Heart left ventricle (tissue), 16 donors: ENCODE measurements around the gene NR3C2. TPM values are rescaled to one million over a fixed set of nuclear protein-coding genes. Genes with fewer than 3 reads are reported as not detected.

Source experiments
- ATAC-seq, 4 donors: fragments of 200-7000 bp; cut with Tn5 transposase; one replicate each; pipeline ENCODE4 v1.9.1; 2020 to 2022; ENCODE audit warnings: moderate library complexity in 4 of 4, mild to moderate bottlenecking in 3 of 4, moderate number of reproducible peaks in 1 of 4
- DNase-seq, 5 donors: peaks; one replicate each; pipeline ENCODE4 v3.0.0-alpha.2; 2020
- H3K27ac ChIP-seq, 12 donors: fragments of 200-600 bp; sonication (generic) in 4 of 12; one replicate each; pipeline versions ENCODE4 v1.5.0 to v1.8.0; 2016 to 2022; ENCODE audit warnings: mild to moderate bottlenecking in 2 of 12
- H3K27me3 ChIP-seq, 9 donors: fragments of 200-600 bp; sonication (generic) in 2 of 9; one replicate each; pipeline versions ENCODE4 v1.5.1 to v1.8.0; 2016 to 2022; ENCODE audit warnings: mild to moderate bottlenecking in 3 of 9
- H3K36me3 ChIP-seq, 9 donors: fragments of 200-600 bp; sonication (generic) in 2 of 9; one replicate each; pipeline versions ENCODE4 v1.5.0 to v1.8.0; 2018 to 2022; ENCODE audit warnings: mild to moderate bottlenecking in 2 of 9
- H3K4me1 ChIP-seq, 12 donors: fragments of 200-600 bp; sonication (generic) in 4 of 12; one replicate each; pipeline versions ENCODE4 v1.5.0 to v1.8.0; 2016 to 2022; ENCODE audit warnings: mild to moderate bottlenecking in 3 of 12
- H3K4me3 ChIP-seq, 12 donors: fragments of 200-600 bp; sonication (generic) in 4 of 12; one replicate each; pipeline versions ENCODE4 v1.5.0 to v1.8.0; 2017 to 2022; ENCODE audit warnings: mild to moderate bottlenecking in 9 of 12, moderate library complexity in 4 of 12
- H3K9me3 ChIP-seq, 12 donors: fragments of 200-600 bp; sonication (generic) in 4 of 12; one replicate each; pipeline versions ENCODE4 v1.5.0 to v1.8.0; 2016 to 2022; ENCODE audit warnings: mild to moderate bottlenecking in 1 of 12
- CTCF ChIP-seq, 12 donors: fragments of 200-600 bp; sonication (generic) in 4 of 12; IDR thresholded peaks; one replicate each; pipeline versions ENCODE4 v1.5.0 to v1.8.0; 2018 to 2022; ENCODE audit warnings: antibody characterized with exemption in 12 of 12, mild to moderate bottlenecking in 5 of 12
- POLR2A ChIP-seq, 2 donors: fragments of 450-650 bp; IDR thresholded peaks; one replicate each; pipeline ENCODE4 v1.6.1; 2017; ENCODE audit warnings: antibody characterized with exemption in 2 of 2, mild to moderate bottlenecking in 2 of 2, moderate library complexity in 2 of 2
- WGBS, 4 donors: extraction: QIAGEN DNeasy Blood & Tissue Kit in 2 of 4; methylation state at CpG; one replicate each; pipeline versions ENCODE4 v1.1.5 to v1.1.7; 2013 to 2018; 5-methylcytosine and 5-hydroxymethylcytosine counted together
- intact Hi-C, 10 donors: fragments of 100-400 bp; cut with DNase I; formaldehyde crosslinking; loops; one replicate each; pipeline versions ENCODE4 v1.11.1 to v1.14.2; 2022
- polyA plus RNA-seq, 2 donors: library from polyadenylated mRNA; stranded (reverse); fragments of 200-250 nt; gene quantifications; one replicate each; pipeline ENCODE4 v1.2.3, GENCODE V29; 2013
- total RNA-seq, 9 donors: library from RNA; depleted of rRNA in 2 of 9; stranded (reverse); fragments of >200 nt in 2 of 9; fragmentation: NEBNext Ultra II Directional in 3 of 9; extraction: Animal tissue kit (Norgen Biotek cat#: 25700) in 3 of 9; gene quantifications; one replicate each; pipeline versions ENCODE4 v1.1.0 to v1.2.4, GENCODE V29; 2016 to 2023
- donor health status: ischemic (EF 13 %, LVEDD 7.1; RV severe dilation, severe dysfunction).
- donor health status: healthy with polysubstance abuse.
- donor health status: DM: no; HTN: yes; CAD: no.
- donor health status: DM: no; HTN: no; CAD: no.
- donor health status: ischemic (EF 25% LVEDD 6.9; RV normal size, moderate dysfunction).
- donor health status: ischemic (EF 25% LVEDD 5.7; RV mildly dilated, moderate dysfunction).
- donor health status: healthy.
- donor health status: DM: yes; HTN: yes; CAD: no.
- donor health status: ischemic (EF 35%, LVEDD 5.7; RV mildly dilated, moderate dysfunction).
- donor health status: nonischemic (EF 11% LVEDD 7.7; RV severe dilation, severe dysfunction).
- donor health status: DM: yes; HTN: yes; CAD: no.
- donor health status: PGD.
- donor health status: ischemic (EF 29% LVEDD 5.4; RV normal size, mild dysfunction).
- donor health status: nonischemic (EF 23%, LVEDD 6.1; RV moderate dilation, normal function).

Gene NR3C2
- total and polyA plus RNA-seq, 11 donors: 3.6 to 26.5 (median 18.4) TPM

DNA sequence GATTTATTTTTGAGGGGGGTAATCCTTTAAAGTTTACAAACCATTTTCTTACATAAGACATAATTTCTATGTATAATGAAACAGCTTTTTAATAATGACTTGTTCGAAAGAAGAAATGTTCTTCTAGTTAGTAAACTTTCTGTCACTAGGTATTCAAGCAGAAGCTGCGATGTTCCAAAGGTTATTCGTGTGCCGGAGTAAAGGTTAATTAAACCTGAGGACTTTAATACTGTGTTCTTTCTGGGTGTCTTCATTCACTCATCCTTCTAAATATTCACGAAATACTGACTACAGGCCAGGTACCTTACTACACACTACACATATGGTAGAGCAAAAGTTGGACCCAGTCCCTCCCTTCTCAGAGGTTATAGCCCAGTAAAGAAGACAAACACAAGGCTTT lies 96.7 kb downstream of the NR3C2 start:
- Histone ChIP-seq H3K36me3 (no peaks in the 10 kb centered on the region), H3K27ac (no peak overlapping the region), H3K4me3 (no peak overlapping the region), H3K9me3 (peaks cover 0 to 7% (median 0%) of the 10 kb centered on the region in 12 donors), H3K4me1 (peaks cover 0 to 48% (median 17%) of the 10 kb centered on the region in 12 donors), H3K27me3 (no peaks in the 10 kb centered on the region)
- ATAC-seq: no peak
- 74 to 78% (median 75%) methylated on average over 5 of the region's 5 CpGs for WGBS, 4 donors
- TF ChIP-seq CTCF (IDR thresholded peaks at IDR 0.05) (no peak), POLR2A (IDR thresholded peaks at IDR 0.05) (no peak)
- intact Hi-C loops: loop anchor here in 1 of 10 donors (10.0 kb wide), 1 partner anchor 89 kb away; no protein-coding TSS in a partner anchor
- DNase-seq: no peak

- intact Hi-C loops: loop anchor here in 1 of 10 donors (10.0 kb wide), 1 partner anchor 90 kb away; no protein-coding TSS in a partner anchor
- no peak overlapping the region for H3K27ac ChIP-seq
- peaks cover 0 to 48% (median 17%) of the 10 kb centered on the region in 12 donors for H3K4me1 ChIP-seq
- ATAC-seq (no peak), DNase-seq (no peak)
- no peaks in the 10 kb centered on the region for H3K27me3 ChIP-seq
- no peaks in the 10 kb centered on the region for H3K36me3 ChIP-seq
- WGBS, 4 donors: 63 to 79% (median 70%) methylated on average over 1 of the region's 1 CpG
- H3K9me3 ChIP-seq: peaks cover 0 to 13% (median 0%) of the 10 kb centered on the region in 12 donors
- no peak overlapping the region for H3K4me3 ChIP-seq
- TF ChIP-seq POLR2A (IDR thresholded peaks at IDR 0.05) (no peak), CTCF (IDR thresholded peaks at IDR 0.05) (no peak)
Observed at GRCh38 chr4:148344941-148345340, 97.3 kb downstream of the NR3C2 start.

GRCh38 chr4:148344352-148344751 lies 97.9 kb downstream of the NR3C2 start:
- intact Hi-C loops: loop anchor here in 1 of 10 donors (10.0 kb wide), 1 partner anchor 90 kb away; no protein-coding TSS in a partner anchor
- H3K4me1 ChIP-seq: peaks cover 0 to 48% (median 17%) of the 10 kb centered on the region in 12 donors
- no peaks in the 10 kb centered on the region for H3K27me3 ChIP-seq
- no peak overlapping the region for H3K27ac ChIP-seq
- WGBS, 4 donors: 30 to 40% (median 36%) methylated on average over 2 of the region's 2 CpGs
- ATAC-seq (peak in 2 of 4 donors; percentile 35 to 44), DNase-seq (peak in 3 of 5 donors; percentile 33 to 64 (median 38))
- no peak overlapping the region for H3K4me3 ChIP-seq
- peaks cover 0 to 19% (median 0%) of the 10 kb centered on the region in 12 donors for H3K9me3 ChIP-seq
- TF ChIP-seq POLR2A (IDR thresholded peaks at IDR 0.05) (no peak), CTCF (IDR thresholded peaks at IDR 0.05) (no peak)
- H3K36me3 ChIP-seq: no peaks in the 10 kb centered on the region

DNA sequence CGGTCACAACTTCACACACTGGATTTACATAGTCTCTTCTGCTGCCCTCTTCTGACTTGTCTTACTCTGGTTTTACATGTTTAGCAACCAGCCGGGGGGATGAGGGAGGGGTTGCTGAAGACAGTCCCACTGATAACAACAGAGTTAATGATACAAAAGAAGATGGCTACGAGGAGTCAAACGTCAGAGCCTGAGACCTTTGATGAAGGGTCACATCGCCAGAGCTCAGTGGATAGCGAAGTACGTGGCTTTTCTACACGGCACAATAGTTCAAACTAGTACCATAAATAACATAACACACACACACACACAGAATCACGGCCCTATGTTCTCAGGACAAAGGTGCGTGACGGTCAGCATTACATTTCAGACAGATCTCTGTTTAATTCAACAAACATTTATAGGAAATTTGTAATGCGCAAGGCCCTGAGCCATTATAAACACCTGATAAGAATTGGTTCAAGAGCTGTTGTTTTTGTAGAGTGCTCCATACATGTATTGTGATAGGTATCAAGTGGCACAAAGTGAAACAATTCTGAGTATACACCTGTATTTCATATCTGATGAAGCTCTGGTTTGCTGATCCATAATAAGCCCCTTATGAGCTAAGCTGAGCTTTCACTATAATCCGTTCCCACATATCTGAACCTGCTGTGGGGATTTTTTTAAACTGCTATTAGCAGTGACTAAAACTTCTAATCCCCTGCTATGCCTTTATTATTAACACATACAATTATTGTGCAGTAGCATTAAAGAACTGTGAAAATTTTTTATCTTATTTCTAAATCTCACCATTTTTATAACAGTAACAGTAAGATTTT lies 100.0 kb downstream of the NR3C2 start:
- intact Hi-C loops: loop anchor here in 1 of 10 donors (10.0 kb wide), 1 partner anchor 93 kb away; no protein-coding TSS in a partner anchor
- no peaks in the 10 kb centered on the region for H3K36me3 ChIP-seq
- peaks cover 0 to 48% (median 17%) of the 10 kb centered on the region in 12 donors for H3K4me1 ChIP-seq
- WGBS, 4 donors: 42 to 55% (median 55%) methylated on average over 13 of the region's 13 CpGs
- peak overlapping the region in 2 of 12 donors; percentile 11 to 22 for H3K4me3 ChIP-seq
- no peaks in the 10 kb centered on the region for H3K27me3 ChIP-seq
- H3K9me3 ChIP-seq: peaks cover 0 to 23% (median 0%) of the 10 kb centered on the region in 12 donors
- DNase-seq: peak in 1 of 5 donors; percentile 21
- TF ChIP-seq CTCF (IDR thresholded peaks at IDR 0.05): peak in 2 of 12 donors; percentile 15 to 17
- no peak for TF ChIP-seq POLR2A (IDR thresholded peaks at IDR 0.05)
- peak; percentile 55 to 69 (median 65) for ATAC-seq
- H3K27ac ChIP-seq: peak overlapping the region in 1 of 12 donors; percentile 30
